Glutamatergic neuron (in vitro differentiated cells): ENCODE data around the gene RPL37A. TPM values are rescaled to one million over a fixed set of nuclear protein-coding genes. Genes with fewer than 3 reads are reported as not detected.

Experiments
- DNase-seq: peaks from one replicate; pipeline ENCODE4 v3.0.0; 2022
- H3K27ac Mint-ChIP-seq: one replicate; pipeline ENCODE4 v1.8.0; 2020; ENCODE audit warnings: mild to moderate bottlenecking, mixed read lengths, inconsistent platforms; ENCODE audit not compliant: unreplicated experiment
- H3K27me3 Mint-ChIP-seq: one replicate; pipeline ENCODE4 v1.8.0; 2020; ENCODE audit warnings: mild to moderate bottlenecking, moderate library complexity, mixed read lengths, inconsistent platforms; ENCODE audit not compliant: unreplicated experiment
- H3K36me3 Mint-ChIP-seq: one replicate; pipeline ENCODE4 v1.8.0; 2020; ENCODE audit warnings: mild to moderate bottlenecking, mixed read lengths, inconsistent platforms; ENCODE audit not compliant: unreplicated experiment
- H3K4me1 Mint-ChIP-seq: one replicate; pipeline ENCODE4 v1.8.0; 2020; ENCODE audit warnings: mild to moderate bottlenecking, low read depth, mixed read lengths, inconsistent platforms; ENCODE audit not compliant: unreplicated experiment
- H3K4me3 Mint-ChIP-seq: one replicate; pipeline ENCODE4 v1.8.0; 2020; ENCODE audit warnings: mild to moderate bottlenecking, mixed read lengths, inconsistent platforms; ENCODE audit not compliant: unreplicated experiment
- H3K9me3 Mint-ChIP-seq: one replicate; pipeline ENCODE4 v1.8.0; 2020; ENCODE audit warnings: mild to moderate bottlenecking, moderate library complexity, mixed read lengths, inconsistent platforms; ENCODE audit not compliant: unreplicated experiment
- total RNA-seq: library from RNA; stranded (reverse); fragmentation: NEBNext Ultra II Directional; extraction: Animal tissue kit (Norgen Biotek cat#: 25700); gene quantifications from one replicate; pipeline ENCODE4 v1.2.1, GENCODE V29; 2021; ENCODE audit not compliant: unreplicated experiment
- TF ChIP-seq, protein P1 (sequence below): fragments of 200-600 bp; sonication (generic); IDR thresholded peaks from one replicate; pipeline ENCODE4 v1.5.0; 2021; ENCODE audit not compliant: partially characterized antibody, unreplicated experiment

The RPL37A gene
- total RNA-seq, 1 donor from 2014 or later = 1,757 TPM

DNA sequence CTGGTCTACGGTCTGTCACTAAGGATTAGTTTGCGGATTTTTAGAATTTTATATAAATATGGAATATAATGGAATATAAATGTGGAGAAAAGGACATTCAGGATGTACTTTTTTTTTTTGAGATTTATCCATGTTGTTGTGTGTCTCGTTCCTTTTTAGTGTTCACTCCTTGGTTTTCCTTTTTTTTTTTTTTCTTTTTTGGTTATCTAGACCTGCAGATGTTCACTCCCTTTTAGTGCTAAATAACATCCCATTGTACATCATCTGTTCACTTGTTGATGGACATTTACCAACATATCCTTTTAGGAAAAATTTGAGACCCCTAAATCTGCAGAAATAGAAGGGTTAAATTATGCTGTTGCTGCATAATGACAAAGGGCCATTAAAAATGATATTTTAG lies 25.5 kb upstream of the RPL37A start:
- H3K27ac Mint-ChIP-seq = no peak overlapping the region
- TF ChIP-seq, protein P1, sequence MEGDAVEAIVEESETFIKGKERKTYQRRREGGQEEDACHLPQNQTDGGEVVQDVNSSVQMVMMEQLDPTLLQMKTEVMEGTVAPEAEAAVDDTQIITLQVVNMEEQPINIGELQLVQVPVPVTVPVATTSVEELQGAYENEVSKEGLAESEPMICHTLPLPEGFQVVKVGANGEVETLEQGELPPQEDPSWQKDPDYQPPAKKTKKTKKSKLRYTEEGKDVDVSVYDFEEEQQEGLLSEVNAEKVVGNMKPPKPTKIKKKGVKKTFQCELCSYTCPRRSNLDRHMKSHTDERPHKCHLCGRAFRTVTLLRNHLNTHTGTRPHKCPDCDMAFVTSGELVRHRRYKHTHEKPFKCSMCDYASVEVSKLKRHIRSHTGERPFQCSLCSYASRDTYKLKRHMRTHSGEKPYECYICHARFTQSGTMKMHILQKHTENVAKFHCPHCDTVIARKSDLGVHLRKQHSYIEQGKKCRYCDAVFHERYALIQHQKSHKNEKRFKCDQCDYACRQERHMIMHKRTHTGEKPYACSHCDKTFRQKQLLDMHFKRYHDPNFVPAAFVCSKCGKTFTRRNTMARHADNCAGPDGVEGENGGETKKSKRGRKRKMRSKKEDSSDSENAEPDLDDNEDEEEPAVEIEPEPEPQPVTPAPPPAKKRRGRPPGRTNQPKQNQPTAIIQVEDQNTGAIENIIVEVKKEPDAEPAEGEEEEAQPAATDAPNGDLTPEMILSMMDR = no peak
- DNase-seq = no peak
- no peaks in the 10 kb centered on the region for H3K9me3 Mint-ChIP-seq
- no peaks in the 10 kb centered on the region for H3K4me1 Mint-ChIP-seq
- H3K4me3 Mint-ChIP-seq = no peak overlapping the region
- no peaks in the 10 kb centered on the region for H3K36me3 Mint-ChIP-seq
- peaks cover 3% of the 10 kb centered on the region for H3K27me3 Mint-ChIP-seq

DNA sequence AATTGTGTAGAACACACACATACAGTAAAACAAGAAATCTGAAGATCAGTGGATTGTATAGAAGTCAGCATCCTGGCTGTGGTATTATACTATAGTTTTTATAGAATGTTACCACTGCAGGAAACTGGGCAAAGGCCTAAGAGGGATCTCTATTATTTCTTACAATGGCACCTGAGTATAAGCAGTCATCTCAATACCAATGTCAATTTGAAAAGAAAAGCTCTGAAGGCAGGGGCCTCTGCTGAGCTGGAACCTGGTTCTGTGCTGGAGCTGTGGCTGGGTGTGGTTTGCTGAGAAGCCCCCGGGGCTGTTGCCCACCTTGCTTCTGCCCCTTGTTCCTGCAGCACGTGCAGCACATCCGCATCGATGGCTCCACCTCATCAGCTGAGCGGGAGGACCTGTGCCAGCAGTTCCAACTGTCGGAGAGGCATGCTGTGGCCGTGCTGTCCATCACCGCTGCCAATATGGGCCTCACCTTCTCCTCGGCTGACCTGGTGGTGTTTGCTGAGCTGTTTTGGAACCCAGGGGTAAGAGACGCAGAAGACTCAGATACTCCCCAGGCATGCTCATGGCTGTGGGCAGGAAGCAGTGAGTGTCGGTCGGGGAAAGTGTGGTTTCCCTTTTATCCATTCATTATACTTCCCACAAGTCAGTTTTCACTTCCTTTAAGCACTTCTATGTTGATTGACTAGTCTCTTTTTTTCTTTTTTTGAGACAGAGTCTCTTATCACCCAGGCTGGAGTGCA lies 23.5 kb upstream of the RPL37A start:
- H3K9me3 Mint-ChIP-seq = no peaks in the 10 kb centered on the region
- no peaks in the 10 kb centered on the region for H3K27me3 Mint-ChIP-seq
- TF ChIP-seq, protein P1 = no peak
- no peaks in the 10 kb centered on the region for H3K4me1 Mint-ChIP-seq
- no peak overlapping the region for H3K4me3 Mint-ChIP-seq
- no peak for DNase-seq
- no peak overlapping the region for H3K27ac Mint-ChIP-seq
- no peaks in the 10 kb centered on the region for H3K36me3 Mint-ChIP-seq

DNA sequence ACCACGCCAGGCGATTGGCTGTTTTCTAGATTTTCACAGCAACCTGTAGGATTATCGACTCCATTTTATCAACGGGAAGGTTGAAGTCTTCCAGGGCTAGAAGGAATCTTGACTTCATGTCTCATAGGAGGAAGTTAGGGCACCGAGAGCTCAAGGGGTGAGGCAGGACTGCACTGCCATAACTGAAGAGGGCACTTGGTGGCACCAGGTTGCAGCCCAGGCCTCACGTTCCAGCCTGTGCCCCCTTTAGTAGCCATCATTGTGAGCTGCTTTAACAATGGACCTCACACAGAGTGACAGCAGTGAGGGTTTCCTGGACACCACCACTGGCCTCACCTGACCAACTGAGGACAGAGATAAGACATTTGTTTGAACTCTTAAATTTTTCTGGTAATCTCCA lies 22.9 kb upstream of the RPL37A start:
- Mint-ChIP-seq H3K4me1 (no peaks in the 10 kb centered on the region), H3K4me3 (no peak overlapping the region), H3K36me3 (no peaks in the 10 kb centered on the region), H3K9me3 (peaks cover 3% of the 10 kb centered on the region), H3K27me3 (no peaks in the 10 kb centered on the region), H3K27ac (no peak overlapping the region)
- TF ChIP-seq, protein P1 = no peak
- DNase-seq = no peak

DNA sequence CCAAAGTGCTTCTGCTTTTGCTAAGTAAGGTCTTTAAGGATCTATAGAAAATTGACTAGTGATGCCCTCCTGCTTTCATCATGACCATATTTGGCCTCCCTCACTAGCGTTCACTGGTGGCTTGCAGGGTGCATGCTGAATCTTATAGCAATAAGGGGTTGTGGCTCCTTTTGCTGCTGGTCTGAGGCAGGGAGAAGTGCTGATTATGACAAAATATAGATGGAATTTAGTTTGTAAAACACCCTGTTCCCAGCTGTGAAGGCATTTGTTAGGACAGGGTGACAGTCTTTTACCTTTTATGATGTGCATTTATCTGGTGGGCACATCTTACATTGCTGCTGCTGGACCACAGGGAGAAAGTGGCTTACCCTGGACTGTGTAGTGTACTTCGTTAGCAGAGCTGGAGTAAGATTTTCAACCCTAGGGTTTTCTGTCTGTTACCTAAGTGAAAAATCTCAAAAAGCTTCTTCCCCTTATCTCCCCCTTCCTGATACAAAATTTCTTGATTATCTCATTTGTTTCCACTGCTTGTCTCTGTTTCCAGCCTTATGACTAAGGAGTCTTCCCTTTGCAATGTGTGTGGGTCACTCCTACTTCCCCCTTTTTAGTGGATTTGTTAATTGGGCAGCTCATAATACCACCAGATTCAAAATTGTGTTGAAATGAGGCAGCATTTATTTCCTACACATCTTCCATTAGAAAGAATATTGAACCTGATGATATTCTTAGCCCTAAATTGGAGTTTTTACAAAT lies 21.2 kb upstream of the RPL37A start:
- no peaks in the 10 kb centered on the region for H3K36me3 Mint-ChIP-seq
- H3K4me1 Mint-ChIP-seq = no peaks in the 10 kb centered on the region
- no peak for DNase-seq
- H3K4me3 Mint-ChIP-seq = no peak overlapping the region
- peaks cover 3% of the 10 kb centered on the region for H3K9me3 Mint-ChIP-seq
- no peak overlapping the region for H3K27ac Mint-ChIP-seq
- H3K27me3 Mint-ChIP-seq = no peaks in the 10 kb centered on the region
- TF ChIP-seq, protein P1 = no peak

DNA sequence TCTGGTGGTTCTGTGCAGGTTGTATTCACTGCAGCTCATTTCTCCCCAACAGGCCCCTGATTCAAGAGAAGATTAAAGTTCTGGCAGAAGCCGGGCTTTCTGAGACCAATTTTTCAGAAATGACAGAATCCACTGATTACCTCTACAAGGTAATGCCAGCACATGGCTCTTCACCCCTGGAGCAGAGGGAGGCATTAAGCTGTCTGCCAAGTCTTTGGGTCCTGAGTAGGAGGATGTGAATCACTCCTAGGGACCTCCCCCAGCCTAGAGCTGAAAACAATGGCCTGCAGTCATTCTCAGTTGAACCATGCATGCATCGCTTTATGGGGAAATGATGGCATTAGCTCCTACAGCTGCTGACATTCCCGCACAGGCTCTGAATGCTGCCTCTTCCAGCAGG lies 20.5 kb upstream of the RPL37A start:
- H3K27ac Mint-ChIP-seq = no peak overlapping the region
- DNase-seq = no peak
- peaks cover 3% of the 10 kb centered on the region for H3K9me3 Mint-ChIP-seq
- H3K4me3 Mint-ChIP-seq = no peak overlapping the region
- no peaks in the 10 kb centered on the region for H3K27me3 Mint-ChIP-seq
- H3K36me3 Mint-ChIP-seq = no peaks in the 10 kb centered on the region
- TF ChIP-seq, protein P1 = no peak
- no peaks in the 10 kb centered on the region for H3K4me1 Mint-ChIP-seq
